ENCODE measurements around the gene PDXP. TPM values are rescaled to one million over a fixed set of nuclear protein-coding genes. Genes with fewer than 3 reads are reported as not detected.
A peak's percentile ranks its signal among the peaks of the same experiment; 100 is the strongest.

The PDXP gene
- total RNA-seq, 1 donor from 2014 or later, result 17.6 TPM

GRCh38 chr22:37626556-37627075, 31.9 kb upstream of the PDXP start:
- DNase-seq (no peak), ATAC-seq (ENCODE audit: poor library complexity) (no peak)
- intact Hi-C loops (cut with DNase I), result no loop called here

GRCh38 chr22:37627121-37627520, 31.4 kb upstream of the PDXP start:
- DNase-seq, result no peak
- no peak for ATAC-seq (ENCODE audit: poor library complexity)
- intact Hi-C loops (cut with DNase I), result no loop called here

GRCh38 chr22:37627545-37627944, 31.0 kb upstream of the PDXP start:
- ATAC-seq (ENCODE audit: poor library complexity), result no peak
- DNase-seq, result peak; percentile 67
- intact Hi-C loops (cut with DNase I), result no loop called here

- intact Hi-C loops (cut with DNase I), result no loop called here
- DNase-seq, result no peak
- no peak for ATAC-seq (ENCODE audit: poor library complexity)
Observed at GRCh38 chr22:37628830-37629229, 29.7 kb upstream of the PDXP start.

- no peak for ATAC-seq (ENCODE audit: poor library complexity)
- DNase-seq, result no peak
- intact Hi-C loops (cut with DNase I), result no loop called here
Observed at GRCh38 chr22:37629928-37630327, 28.6 kb upstream of the PDXP start.

- intact Hi-C loops (cut with DNase I), result no loop called here
- DNase-seq, result no peak
- no peak for ATAC-seq (ENCODE audit: poor library complexity)
Observed at GRCh38 chr22:37630839-37631435, 27.6 kb upstream of the PDXP start.

GRCh38 chr22:37631448-37632173, 26.9 kb upstream of the PDXP start:
- no peak for DNase-seq
- no peak for ATAC-seq (ENCODE audit: poor library complexity)
- intact Hi-C loops (cut with DNase I), result no loop called here

- no peak for ATAC-seq (ENCODE audit: poor library complexity)
- no peak for DNase-seq
- intact Hi-C loops (cut with DNase I), result no loop called here
Observed at GRCh38 chr22:37632174-37633088, 26.1 kb upstream of the PDXP start.

- DNase-seq (no peak), ATAC-seq (ENCODE audit: poor library complexity) (no peak)
- intact Hi-C loops (cut with DNase I), result no loop called here
Observed at GRCh38 chr22:37633089-37633624, 25.4 kb upstream of the PDXP start.

- intact Hi-C loops (cut with DNase I), result no loop called here
- peak; percentile 95 for DNase-seq
- ATAC-seq (ENCODE audit: poor library complexity), result peak; percentile 85
Observed at GRCh38 chr22:37633625-37634416, 24.7 kb upstream of the PDXP start.

- ATAC-seq (ENCODE audit: poor library complexity) (peak; percentile 6), DNase-seq (peak; percentile 64)
- intact Hi-C loops (cut with DNase I), result no loop called here
Observed at GRCh38 chr22:37634417-37634924, 24.1 kb upstream of the PDXP start.

GRCh38 chr22:37635157-37635556, 23.4 kb upstream of the PDXP start:
- DNase-seq (no peak), ATAC-seq (ENCODE audit: poor library complexity) (no peak)
- intact Hi-C loops (cut with DNase I), result no loop called here

GRCh38 chr22:37636186-37636948, 22.2 kb upstream of the PDXP start:
- intact Hi-C loops (cut with DNase I), result no loop called here
- no peak for ATAC-seq (ENCODE audit: poor library complexity)
- no peak for DNase-seq

- intact Hi-C loops (cut with DNase I), result no loop called here
- DNase-seq (no peak), ATAC-seq (ENCODE audit: poor library complexity) (no peak)
Observed at GRCh38 chr22:37636949-37637273, 21.6 kb upstream of the PDXP start.

- no peak for ATAC-seq (ENCODE audit: poor library complexity)
- DNase-seq, result no peak
- intact Hi-C loops (cut with DNase I), result no loop called here
Observed at GRCh38 chr22:37638391-37639069, 20.0 kb upstream of the PDXP start.

- intact Hi-C loops (cut with DNase I), result no loop called here
- ATAC-seq (ENCODE audit: poor library complexity) (peak; percentile 45), DNase-seq (peak; percentile 80)
Observed at GRCh38 chr22:37639070-37639760, 19.3 kb upstream of the PDXP start, which contains the start of gene SH3BP1. TSS of gene SH3BP1 (plus strand) at chr22:37639669. CDS start at chr22:37639788, 119 bp downstream.
